ENCODE results near the gene CHRFAM7A. TPM values are rescaled to one million over a fixed set of nuclear protein-coding genes. Genes with fewer than 3 reads are reported as not detected.
"Not testable (repeated sequence)": the region's sequence is repeated elsewhere in the genome, so short reads cannot be mapped to it uniquely, and the experiment has no call there.

The CHRFAM7A gene
- polyA plus RNA-seq, 1 donor from 2014 or later = 2.4 TPM

- H3F3A ChIP-seq (ENCODE audit: insufficient read depth, low read length, poor library complexity, severe bottlenecking); H3K9me2 ChIP-seq (ENCODE audit: insufficient read depth, low read length); H3K9ac ChIP-seq (ENCODE audit: low read length); H3K36me3 ChIP-seq (ENCODE audit: insufficient read depth, low read length); H3K27ac ChIP-seq (ENCODE audit: low read length); H3K79me2 ChIP-seq (replicated peaks; ENCODE audit: insufficient read depth, low read length); H2AFZ ChIP-seq (ENCODE audit: low read depth, low read length); H3K9me3 ChIP-seq (ENCODE audit: low read length); H3K4me3 ChIP-seq (ENCODE audit: low read length); H3K4me2 ChIP-seq (ENCODE audit: low read length); H3K27me3 ChIP-seq (ENCODE audit: insufficient read depth, low read depth, low read length); H4K20me1 ChIP-seq (ENCODE audit: insufficient read depth): not testable (repeated sequence)
- TF ChIP-seq, protein P1, sequence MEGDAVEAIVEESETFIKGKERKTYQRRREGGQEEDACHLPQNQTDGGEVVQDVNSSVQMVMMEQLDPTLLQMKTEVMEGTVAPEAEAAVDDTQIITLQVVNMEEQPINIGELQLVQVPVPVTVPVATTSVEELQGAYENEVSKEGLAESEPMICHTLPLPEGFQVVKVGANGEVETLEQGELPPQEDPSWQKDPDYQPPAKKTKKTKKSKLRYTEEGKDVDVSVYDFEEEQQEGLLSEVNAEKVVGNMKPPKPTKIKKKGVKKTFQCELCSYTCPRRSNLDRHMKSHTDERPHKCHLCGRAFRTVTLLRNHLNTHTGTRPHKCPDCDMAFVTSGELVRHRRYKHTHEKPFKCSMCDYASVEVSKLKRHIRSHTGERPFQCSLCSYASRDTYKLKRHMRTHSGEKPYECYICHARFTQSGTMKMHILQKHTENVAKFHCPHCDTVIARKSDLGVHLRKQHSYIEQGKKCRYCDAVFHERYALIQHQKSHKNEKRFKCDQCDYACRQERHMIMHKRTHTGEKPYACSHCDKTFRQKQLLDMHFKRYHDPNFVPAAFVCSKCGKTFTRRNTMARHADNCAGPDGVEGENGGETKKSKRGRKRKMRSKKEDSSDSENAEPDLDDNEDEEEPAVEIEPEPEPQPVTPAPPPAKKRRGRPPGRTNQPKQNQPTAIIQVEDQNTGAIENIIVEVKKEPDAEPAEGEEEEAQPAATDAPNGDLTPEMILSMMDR (IDR thresholded peaks at IDR 0.05; ENCODE audit: poor library complexity, severe bottlenecking) = peak; percentile 34
- TF ChIP-seq SMC3 (conservative IDR thresholded peaks at IDR 0.05; ENCODE audit: poor library complexity) = peak; percentile 29
Measured at GRCh38 chr15:30398988-30399387, 5.6 kb upstream of the CHRFAM7A start.

DNA sequence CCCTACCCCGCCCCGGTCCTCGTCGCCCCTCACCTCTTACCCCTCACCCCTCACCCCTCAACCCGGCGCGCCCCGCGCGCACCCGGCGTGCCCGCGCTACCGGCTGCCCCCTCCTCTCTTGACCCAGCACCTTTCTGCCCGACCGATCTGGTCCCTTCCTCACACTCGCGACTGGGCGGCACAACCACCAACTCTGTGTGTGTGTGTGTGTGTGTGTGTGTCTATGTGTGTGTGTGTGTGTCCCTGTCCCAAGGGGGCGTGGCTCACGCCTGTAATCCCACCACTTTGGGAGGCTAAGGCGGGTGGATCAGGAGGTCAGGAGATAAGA, 288 bp upstream of the CHRFAM7A start:
- H3K4me3 ChIP-seq (ENCODE audit: low read length); H3K9me2 ChIP-seq (ENCODE audit: insufficient read depth, low read length); H3K27ac ChIP-seq (ENCODE audit: low read length); H3K9ac ChIP-seq (ENCODE audit: low read length); H3K36me3 ChIP-seq (ENCODE audit: insufficient read depth, low read length); H2AFZ ChIP-seq (ENCODE audit: low read depth, low read length); H3K9me3 ChIP-seq (ENCODE audit: low read length); H3K4me2 ChIP-seq (ENCODE audit: low read length); H3F3A ChIP-seq (ENCODE audit: insufficient read depth, low read length, poor library complexity, severe bottlenecking); H3K79me2 ChIP-seq (replicated peaks; ENCODE audit: insufficient read depth, low read length); H3K27me3 ChIP-seq (ENCODE audit: insufficient read depth, low read depth, low read length); H4K20me1 ChIP-seq (ENCODE audit: insufficient read depth): not testable (repeated sequence)

GRCh38 chr15:30386318-30386887, 6.9 kb downstream of the CHRFAM7A start:
- H3K9me2 ChIP-seq (ENCODE audit: insufficient read depth, low read length); H3K4me3 ChIP-seq (ENCODE audit: low read length); H3K4me2 ChIP-seq (ENCODE audit: low read length); H3F3A ChIP-seq (ENCODE audit: insufficient read depth, low read length, poor library complexity, severe bottlenecking); H3K9me3 ChIP-seq (ENCODE audit: low read length); H3K79me2 ChIP-seq (replicated peaks; ENCODE audit: insufficient read depth, low read length); H4K20me1 ChIP-seq (ENCODE audit: insufficient read depth); H3K27me3 ChIP-seq (ENCODE audit: insufficient read depth, low read depth, low read length); H2AFZ ChIP-seq (ENCODE audit: low read depth, low read length); H3K9ac ChIP-seq (ENCODE audit: low read length); H3K36me3 ChIP-seq (ENCODE audit: insufficient read depth, low read length); H3K27ac ChIP-seq (ENCODE audit: low read length): not testable (repeated sequence)

DNA sequence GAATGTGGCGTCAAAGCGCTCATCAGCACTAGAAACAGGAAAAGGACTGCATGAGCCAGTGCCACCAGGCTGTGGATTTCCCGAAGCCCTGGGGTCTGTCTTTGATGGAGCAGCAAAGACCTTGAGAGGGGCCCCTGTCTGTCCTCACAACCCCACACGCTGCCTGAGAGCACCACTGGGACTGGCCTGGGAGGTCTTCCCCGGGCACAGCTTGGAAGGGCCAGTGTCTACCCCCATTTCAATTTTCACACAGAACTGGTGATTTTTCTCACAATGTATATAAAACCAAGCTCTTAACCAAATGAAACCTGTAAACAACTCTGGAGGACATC, 16.3 kb downstream of the CHRFAM7A start:
- H4K20me1 ChIP-seq (ENCODE audit: insufficient read depth); H3K9ac ChIP-seq (ENCODE audit: low read length); H3K4me2 ChIP-seq (ENCODE audit: low read length); H3K4me3 ChIP-seq (ENCODE audit: low read length); H3F3A ChIP-seq (ENCODE audit: insufficient read depth, low read length, poor library complexity, severe bottlenecking); H3K27ac ChIP-seq (ENCODE audit: low read length); H2AFZ ChIP-seq (ENCODE audit: low read depth, low read length); H3K9me3 ChIP-seq (ENCODE audit: low read length); H3K27me3 ChIP-seq (ENCODE audit: insufficient read depth, low read depth, low read length); H3K9me2 ChIP-seq (ENCODE audit: insufficient read depth, low read length); H3K36me3 ChIP-seq (ENCODE audit: insufficient read depth, low read length); H3K79me2 ChIP-seq (replicated peaks; ENCODE audit: insufficient read depth, low read length): not testable (repeated sequence)

DNA sequence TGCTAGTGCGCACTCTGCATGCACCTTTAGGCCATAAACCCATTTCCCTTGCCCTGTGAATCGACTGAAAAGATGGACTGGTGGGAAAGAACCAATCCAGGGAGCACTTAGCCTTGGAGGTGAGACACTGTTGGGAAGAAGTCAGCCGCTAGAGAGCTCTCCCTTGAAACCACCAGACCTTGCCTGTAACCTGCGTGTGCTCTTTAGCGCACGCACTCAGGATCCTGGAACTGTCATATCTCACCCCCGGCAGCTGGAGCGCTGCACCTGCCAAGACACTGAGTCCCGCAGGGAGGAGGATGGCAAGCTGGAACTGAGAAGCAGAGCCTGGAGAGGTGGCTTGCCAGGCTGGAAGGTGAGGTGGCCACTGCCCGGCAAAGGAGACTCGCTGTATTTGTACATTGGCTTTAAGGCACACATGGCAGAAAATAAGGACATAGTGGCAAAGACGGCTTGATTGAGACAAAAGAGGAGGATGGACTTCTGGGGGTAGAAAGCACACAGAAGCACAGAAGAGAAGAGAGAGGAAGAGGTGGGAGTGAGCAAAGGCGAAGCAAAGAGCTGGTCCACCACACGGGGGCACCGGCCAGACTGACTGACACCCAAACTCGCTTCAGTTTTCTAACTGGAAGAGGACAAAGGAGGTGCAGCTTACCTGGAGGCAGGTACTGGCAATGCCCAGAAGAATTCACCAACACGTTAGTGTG, 16.8 kb downstream of the CHRFAM7A start:
- not testable (repeated sequence) for H3K79me2 ChIP-seq (replicated peaks; ENCODE audit: insufficient read depth, low read length); H3K27ac ChIP-seq (ENCODE audit: low read length); H3K4me2 ChIP-seq (ENCODE audit: low read length); H3K9ac ChIP-seq (ENCODE audit: low read length); H3F3A ChIP-seq (ENCODE audit: insufficient read depth, low read length, poor library complexity, severe bottlenecking); H2AFZ ChIP-seq (ENCODE audit: low read depth, low read length); H3K36me3 ChIP-seq (ENCODE audit: insufficient read depth, low read length); H3K27me3 ChIP-seq (ENCODE audit: insufficient read depth, low read depth, low read length); H3K9me2 ChIP-seq (ENCODE audit: insufficient read depth, low read length); H3K9me3 ChIP-seq (ENCODE audit: low read length); H3K4me3 ChIP-seq (ENCODE audit: low read length); H4K20me1 ChIP-seq (ENCODE audit: insufficient read depth)

DNA sequence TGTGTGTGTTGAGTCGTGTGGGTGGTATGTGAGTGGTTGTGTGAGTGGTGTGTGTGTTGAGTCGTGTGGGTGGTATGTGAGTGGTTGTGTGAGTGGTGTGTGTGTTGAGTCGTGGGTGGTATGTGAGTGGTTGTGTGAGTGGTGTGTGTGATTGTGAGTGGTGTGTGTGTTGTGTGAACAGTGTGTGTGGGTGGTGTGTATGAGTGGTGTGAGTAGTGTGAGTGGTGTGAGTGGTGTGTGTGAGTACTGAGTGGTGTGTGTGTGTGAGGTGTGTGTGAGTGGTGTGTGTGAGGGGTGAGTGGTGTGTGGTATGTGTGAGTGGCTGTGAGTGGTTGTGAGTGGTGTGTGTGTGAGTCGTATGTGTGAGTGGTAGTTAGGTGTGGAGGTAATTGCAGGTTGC, 17.5 kb downstream of the CHRFAM7A start:
- not testable (repeated sequence) for H2AFZ ChIP-seq (ENCODE audit: low read depth, low read length); H3K4me3 ChIP-seq (ENCODE audit: low read length); H3K27ac ChIP-seq (ENCODE audit: low read length); H3K27me3 ChIP-seq (ENCODE audit: insufficient read depth, low read depth, low read length); H3K36me3 ChIP-seq (ENCODE audit: insufficient read depth, low read length); H3K9ac ChIP-seq (ENCODE audit: low read length); H3K79me2 ChIP-seq (replicated peaks; ENCODE audit: insufficient read depth, low read length); H3K4me2 ChIP-seq (ENCODE audit: low read length); H4K20me1 ChIP-seq (ENCODE audit: insufficient read depth); H3K9me3 ChIP-seq (ENCODE audit: low read length); H3K9me2 ChIP-seq (ENCODE audit: insufficient read depth, low read length); H3F3A ChIP-seq (ENCODE audit: insufficient read depth, low read length, poor library complexity, severe bottlenecking)

GRCh38 chr15:30374862-30375261, 18.5 kb downstream of the CHRFAM7A start:
- H3K4me3 ChIP-seq (ENCODE audit: low read length); H3K36me3 ChIP-seq (ENCODE audit: insufficient read depth, low read length); H3F3A ChIP-seq (ENCODE audit: insufficient read depth, low read length, poor library complexity, severe bottlenecking); H2AFZ ChIP-seq (ENCODE audit: low read depth, low read length); H3K27me3 ChIP-seq (ENCODE audit: insufficient read depth, low read depth, low read length); H4K20me1 ChIP-seq (ENCODE audit: insufficient read depth); H3K79me2 ChIP-seq (replicated peaks; ENCODE audit: insufficient read depth, low read length); H3K9ac ChIP-seq (ENCODE audit: low read length); H3K9me2 ChIP-seq (ENCODE audit: insufficient read depth, low read length); H3K9me3 ChIP-seq (ENCODE audit: low read length); H3K4me2 ChIP-seq (ENCODE audit: low read length); H3K27ac ChIP-seq (ENCODE audit: low read length): not testable (repeated sequence)

Data from neural cell (in vitro differentiated cells).